HUDEP-2 (cell line): ENCODE results near the gene ARHGAP45.
A peak's percentile ranks its signal among the peaks of the same experiment; 100 is the strongest.

ENCODE experiments used
- DNase-seq, 76 experiments: peaks; one replicate each; lab custom pipeline; 2025; ENCODE audit not compliant: unreplicated experiment in 76 of 76; lab: John Stamatoyannopoulos, UW

Gene ARHGAP45

GRCh38 chr19:1103132-1103707 lies 36.3 kb downstream of the ARHGAP45 start:
- no peak for DNase-seq

- DNase-seq: peak in 75 of 76 experiments; percentile 85 to 100 (median 99)
Measured at GRCh38 chr19:1103708-1104310, 36.8 kb downstream of the ARHGAP45 start, which contains the start of gene GPX4. Gene GPX4, plus strand, starts transcription at chr19:1103994. Its CDS starts 50 bp downstream, at chr19:1104044.

GRCh38 chr19:1104311-1105007 lies 37.5 kb downstream of the ARHGAP45 start:
- peak in 62 of 76 experiments; percentile 7 to 80 (median 60) for DNase-seq

- DNase-seq: no peak
Measured at GRCh38 chr19:1105008-1105872, 38.3 kb downstream of the ARHGAP45 start.

- DNase-seq: no peak
Measured at GRCh38 chr19:1105873-1106840, 39.2 kb downstream of the ARHGAP45 start.

- DNase-seq: peak in 70 of 76 experiments; percentile 35 to 89 (median 73)
Measured at GRCh38 chr19:1106841-1107660, 40.1 kb downstream of the ARHGAP45 start.

GRCh38 chr19:1107661-1108261 lies 40.8 kb downstream of the ARHGAP45 start:
- DNase-seq: no peak

- DNase-seq: no peak
Measured at GRCh38 chr19:1108291-1109031, 41.5 kb downstream of the ARHGAP45 start.

GRCh38 chr19:1109032-1109551 lies 42.1 kb downstream of the ARHGAP45 start:
- no peak for DNase-seq

GRCh38 chr19:1109697-1110671 lies 43.0 kb downstream of the ARHGAP45 start:
- DNase-seq: no peak

GRCh38 chr19:1110809-1111640 lies 44.1 kb downstream of the ARHGAP45 start:
- no peak for DNase-seq

- no peak for DNase-seq
Measured at GRCh38 chr19:1111641-1112267, 44.8 kb downstream of the ARHGAP45 start.

GRCh38 chr19:1112268-1113029 lies 45.5 kb downstream of the ARHGAP45 start:
- DNase-seq: peak in 1 of 76 experiments; percentile 18
